Measurements from ENCODE around the gene FRMD1.

Gene FRMD1

GRCh38 chr6:168118935-168119334 lies 39.9 kb upstream of the FRMD1 start:
- no peak overlapping the region for H3K27ac ChIP-seq (ENCODE audit: insufficient read depth in 1 of 2, low read depth in 1 of 2, low read length in 2 of 2, poor library complexity in 1 of 2, severe bottlenecking in 2 of 2)
- H3K9me3 ChIP-seq (ENCODE audit: control extremely low read depth in 1 of 5, control insufficient read depth in 4 of 5, insufficient read depth in 2 of 5, low read depth in 1 of 5, low read length in 4 of 5), result peaks cover 0 to 8% (median 0%) of the 10 kb centered on the region in 5 experiments
- 86% methylated on average over 7 of the region's 7 CpGs for WGBS (ENCODE audit: insufficient coverage)
- ChIA-PET POLR2A (no interaction called here), CTCF (interaction anchor here (1.0 to 1.1 kb wide), 2 partner anchors 11 to 211 kb away, joined by 3 read pairs; no protein-coding TSS in a partner anchor)
- DNase-seq, result no peak
- no peak overlapping the region for H3K4me3 ChIP-seq (ENCODE audit: control insufficient read depth in 1 of 7, extremely low read depth in 1 of 7, insufficient read depth in 4 of 7, low read depth in 2 of 7, low read length in 6 of 7)
- H3K27me3 ChIP-seq (replicated peaks in 2 of 5; ENCODE audit: control insufficient read depth in 4 of 5, insufficient read depth in 5 of 5, low read length in 4 of 5), result peaks cover 0 to 5% (median 0%) of the 10 kb centered on the region in 5 experiments
- no peaks in the 10 kb centered on the region for H3K36me3 ChIP-seq (ENCODE audit: control insufficient read depth in 4 of 4, insufficient read depth in 4 of 4, low read length in 3 of 4)
- no peaks in the 10 kb centered on the region for H3K4me1 ChIP-seq (ENCODE audit: control extremely low read depth in 1 of 4, control insufficient read depth in 4 of 4, insufficient read depth in 4 of 4, low read length in 3 of 4)

- WGBS (ENCODE audit: insufficient coverage), result 60% methylated on average over 3 of the region's 4 CpGs
- H3K27me3 ChIP-seq (replicated peaks in 2 of 5; ENCODE audit: control insufficient read depth in 4 of 5, insufficient read depth in 5 of 5, low read length in 4 of 5), result peaks cover 0 to 3% (median 0%) of the 10 kb centered on the region in 5 experiments
- H3K4me3 ChIP-seq (ENCODE audit: control insufficient read depth in 1 of 7, extremely low read depth in 1 of 7, insufficient read depth in 4 of 7, low read depth in 2 of 7, low read length in 6 of 7), result no peak overlapping the region
- H3K27ac ChIP-seq (ENCODE audit: insufficient read depth in 1 of 2, low read depth in 1 of 2, low read length in 2 of 2, poor library complexity in 1 of 2, severe bottlenecking in 2 of 2), result no peak overlapping the region
- DNase-seq, result no peak
- H3K4me1 ChIP-seq (ENCODE audit: control extremely low read depth in 1 of 4, control insufficient read depth in 4 of 4, insufficient read depth in 4 of 4, low read length in 3 of 4), result no peaks in the 10 kb centered on the region
- ChIA-PET POLR2A (no interaction called here), CTCF (interaction anchor here (1.0 to 1.7 kb wide), 3 partner anchors 12 to 210 kb away, joined by 3 read pairs; no protein-coding TSS in a partner anchor)
- H3K36me3 ChIP-seq (ENCODE audit: control insufficient read depth in 4 of 4, insufficient read depth in 4 of 4, low read length in 3 of 4), result no peaks in the 10 kb centered on the region
- H3K9me3 ChIP-seq (ENCODE audit: control extremely low read depth in 1 of 5, control insufficient read depth in 4 of 5, insufficient read depth in 2 of 5, low read depth in 1 of 5, low read length in 4 of 5), result peaks cover 0 to 8% (median 0%) of the 10 kb centered on the region in 5 experiments
Measured at GRCh38 chr6:168117942-168118341, 38.9 kb upstream of the FRMD1 start.

- Histone ChIP-seq H3K4me1 (ENCODE audit: control extremely low read depth in 1 of 4, control insufficient read depth in 4 of 4, insufficient read depth in 4 of 4, low read length in 3 of 4) (no peaks in the 10 kb centered on the region), H3K27me3 (replicated peaks in 2 of 5; ENCODE audit: control insufficient read depth in 4 of 5, insufficient read depth in 5 of 5, low read length in 4 of 5) (peaks cover 0 to 6% (median 0%) of the 10 kb centered on the region in 5 experiments), H3K36me3 (ENCODE audit: control insufficient read depth in 4 of 4, insufficient read depth in 4 of 4, low read length in 3 of 4) (no peaks in the 10 kb centered on the region), H3K4me3 (ENCODE audit: control insufficient read depth in 1 of 7, extremely low read depth in 1 of 7, insufficient read depth in 4 of 7, low read depth in 2 of 7, low read length in 6 of 7) (no peak overlapping the region), H3K27ac (ENCODE audit: insufficient read depth in 1 of 2, low read depth in 1 of 2, low read length in 2 of 2, poor library complexity in 1 of 2, severe bottlenecking in 2 of 2) (no peak overlapping the region), H3K9me3 (ENCODE audit: control extremely low read depth in 1 of 5, control insufficient read depth in 4 of 5, insufficient read depth in 2 of 5, low read depth in 1 of 5, low read length in 4 of 5) (peaks cover 0 to 3% (median 0%) of the 10 kb centered on the region in 5 experiments)
- WGBS (ENCODE audit: insufficient coverage), result 88% methylated on average over 24 of the region's 26 CpGs
- POLR2A ChIA-PET, result no interaction called here
- CTCF ChIA-PET, result interaction anchor here (1.7 kb wide), 1 partner anchor 14 kb away, joined by 3 read pairs; no protein-coding TSS in a partner anchor
- DNase-seq, result no peak
Measured at GRCh38 chr6:168116975-168117899, 38.2 kb upstream of the FRMD1 start.

- H3K27ac ChIP-seq (ENCODE audit: insufficient read depth in 1 of 2, low read depth in 1 of 2, low read length in 2 of 2, poor library complexity in 1 of 2, severe bottlenecking in 2 of 2), result no peak overlapping the region
- H3K4me3 ChIP-seq (ENCODE audit: control insufficient read depth in 1 of 7, extremely low read depth in 1 of 7, insufficient read depth in 4 of 7, low read depth in 2 of 7, low read length in 6 of 7), result no peak overlapping the region
- no peaks in the 10 kb centered on the region for H3K4me1 ChIP-seq (ENCODE audit: control extremely low read depth in 1 of 4, control insufficient read depth in 4 of 4, insufficient read depth in 4 of 4, low read length in 3 of 4)
- POLR2A ChIA-PET, result no interaction called here
- CTCF ChIA-PET, result interaction anchor here (1.7 kb wide), 1 partner anchor 15 kb away, joined by 3 read pairs; no protein-coding TSS in a partner anchor
- H3K27me3 ChIP-seq (replicated peaks in 2 of 5; ENCODE audit: control insufficient read depth in 4 of 5, insufficient read depth in 5 of 5, low read length in 4 of 5), result peaks cover 0 to 3% (median 0%) of the 10 kb centered on the region in 5 experiments
- H3K9me3 ChIP-seq (ENCODE audit: control extremely low read depth in 1 of 5, control insufficient read depth in 4 of 5, insufficient read depth in 2 of 5, low read depth in 1 of 5, low read length in 4 of 5), result no peaks in the 10 kb centered on the region
- 98% methylated on average over 11 of the region's 11 CpGs for WGBS (ENCODE audit: insufficient coverage)
- no peak for DNase-seq
- H3K36me3 ChIP-seq (ENCODE audit: control insufficient read depth in 4 of 4, insufficient read depth in 4 of 4, low read length in 3 of 4), result no peaks in the 10 kb centered on the region
Measured at GRCh38 chr6:168116438-168116974, 37.5 kb upstream of the FRMD1 start.

GRCh38 chr6:168115748-168116437 lies 36.9 kb upstream of the FRMD1 start:
- H3K9me3 ChIP-seq (ENCODE audit: control extremely low read depth in 1 of 5, control insufficient read depth in 4 of 5, insufficient read depth in 2 of 5, low read depth in 1 of 5, low read length in 4 of 5), result no peaks in the 10 kb centered on the region
- ChIA-PET POLR2A (no interaction called here), CTCF (interaction anchor here (1.7 kb wide), 1 partner anchor 15 kb away, joined by 3 read pairs; no protein-coding TSS in a partner anchor)
- no peak for DNase-seq
- H3K4me1 ChIP-seq (ENCODE audit: control extremely low read depth in 1 of 4, control insufficient read depth in 4 of 4, insufficient read depth in 4 of 4, low read length in 3 of 4), result no peaks in the 10 kb centered on the region
- peaks cover 0 to 3% (median 0%) of the 10 kb centered on the region in 5 experiments for H3K27me3 ChIP-seq (replicated peaks in 2 of 5; ENCODE audit: control insufficient read depth in 4 of 5, insufficient read depth in 5 of 5, low read length in 4 of 5)
- 97% methylated on average over 4 of the region's 5 CpGs for WGBS (ENCODE audit: insufficient coverage)
- no peak overlapping the region for H3K27ac ChIP-seq (ENCODE audit: insufficient read depth in 1 of 2, low read depth in 1 of 2, low read length in 2 of 2, poor library complexity in 1 of 2, severe bottlenecking in 2 of 2)
- no peaks in the 10 kb centered on the region for H3K36me3 ChIP-seq (ENCODE audit: control insufficient read depth in 4 of 4, insufficient read depth in 4 of 4, low read length in 3 of 4)
- no peak overlapping the region for H3K4me3 ChIP-seq (ENCODE audit: control insufficient read depth in 1 of 7, extremely low read depth in 1 of 7, insufficient read depth in 4 of 7, low read depth in 2 of 7, low read length in 6 of 7)

- H3K36me3 ChIP-seq (ENCODE audit: control insufficient read depth in 4 of 4, insufficient read depth in 4 of 4, low read length in 3 of 4), result no peaks in the 10 kb centered on the region
- peaks cover 0 to 16% (median 3%) of the 10 kb centered on the region in 5 experiments for H3K27me3 ChIP-seq (replicated peaks in 2 of 5; ENCODE audit: control insufficient read depth in 4 of 5, insufficient read depth in 5 of 5, low read length in 4 of 5)
- H3K9me3 ChIP-seq (ENCODE audit: control extremely low read depth in 1 of 5, control insufficient read depth in 4 of 5, insufficient read depth in 2 of 5, low read depth in 1 of 5, low read length in 4 of 5), result no peaks in the 10 kb centered on the region
- no peak overlapping the region for H3K4me3 ChIP-seq (ENCODE audit: control insufficient read depth in 1 of 7, extremely low read depth in 1 of 7, insufficient read depth in 4 of 7, low read depth in 2 of 7, low read length in 6 of 7)
- DNase-seq, result no peak
- H3K27ac ChIP-seq (ENCODE audit: insufficient read depth in 1 of 2, low read depth in 1 of 2, low read length in 2 of 2, poor library complexity in 1 of 2, severe bottlenecking in 2 of 2), result no peak overlapping the region
- H3K4me1 ChIP-seq (ENCODE audit: control extremely low read depth in 1 of 4, control insufficient read depth in 4 of 4, insufficient read depth in 4 of 4, low read length in 3 of 4), result no peaks in the 10 kb centered on the region
- WGBS (ENCODE audit: insufficient coverage), result 100% methylated on average over 4 of the region's 8 CpGs
- ChIA-PET CTCF (no interaction called here), POLR2A (no interaction called here)
Measured at GRCh38 chr6:168113226-168113625, 34.2 kb upstream of the FRMD1 start.

Measured in common myeloid progenitor, CD34-positive (primary cell).